IMR-90 (cell line): ENCODE data around the gene PRKCE. TPM values are rescaled to one million over a fixed set of nuclear protein-coding genes. Genes with fewer than 3 reads are reported as not detected.

ENCODE experiments used
- ATAC-seq: fragments of 200-7000 bp; cut with Tn5 transposase; 2 replicates; pipeline ENCODE4 v1.9.1; 2020; ENCODE audit warnings: low read depth, mild to moderate bottlenecking, moderate library complexity
- BruUV-seq: library from RNA; stranded (reverse); fragments of 400-500 nt; replicated peaks from 2 replicates; lab custom pipeline; 2021; lab: Mats Ljungman, UMichigan
- CTCF ChIA-PET: fragments of 300-600 bp; formaldehyde crosslinking; extraction: SDS; loops from one replicate; lab custom pipeline; 2021; ENCODE audit warnings: antibody characterized with exemption; lab: Yijun Ruan, JAX
- POLR2A ChIA-PET: fragments of 300-600 bp; sonication (Branson Sonifier 250); formaldehyde crosslinking; loops from one replicate; lab custom pipeline; 2022; ENCODE audit warnings: antibody characterized with exemption; ENCODE audit not compliant: unreplicated experiment; lab: Charles Lee
- DNase-seq: peaks from one replicate; pipeline ENCODE4 v3.0.0; 2013
- H2AFZ ChIP-seq: replicated peaks from 2 replicates; pipeline ENCODE3; 2013; ENCODE audit warnings: low read length, mild to moderate bottlenecking; ENCODE audit not compliant: poor library complexity
- H2AK5ac ChIP-seq: 2 replicates; pipeline ENCODE4 v1.6.1; 2013; ENCODE audit warnings: low read depth, low read length, inconsistent platforms
- H2AK9ac ChIP-seq: replicated peaks from 2 replicates; pipeline ENCODE3; 2013; ENCODE audit warnings: mild to moderate bottlenecking, low read depth, low read length, moderate library complexity; ENCODE audit not compliant: poor library complexity
- H2BK120ac ChIP-seq: 2 replicates; pipeline ENCODE4 v1.6.1; 2013; ENCODE audit warnings: low read depth, low read length, inconsistent platforms
- H2BK15ac ChIP-seq: 3 replicates; pipeline ENCODE4 v1.6.1; 2013; ENCODE audit warnings: low read depth, low read length, inconsistent platforms
- H2BK20ac ChIP-seq: 2 replicates; pipeline ENCODE4 v1.6.1; 2013; ENCODE audit warnings: low read depth, mild to moderate bottlenecking, inconsistent platforms, low read length, moderate library complexity
- H2BK5ac ChIP-seq: 2 replicates; pipeline ENCODE4 v1.6.1; 2013; ENCODE audit warnings: mild to moderate bottlenecking, low read depth, low read length, inconsistent platforms; ENCODE audit not compliant: poor library complexity, severe bottlenecking
- H3K14ac ChIP-seq: replicated peaks from 2 replicates; pipeline ENCODE4 v1.6.1; 2013; ENCODE audit warnings: low read depth, low read length, inconsistent platforms
- H3K18ac ChIP-seq: 2 replicates; pipeline ENCODE4 v1.6.1; 2013; ENCODE audit warnings: low read depth, low read length, control low read depth
- H3K23ac ChIP-seq: 2 replicates; pipeline ENCODE4 v1.6.1; 2013; ENCODE audit warnings: low read depth, low read length, inconsistent platforms
- H3K27ac ChIP-seq: 2 replicates; pipeline ENCODE4 v1.5.1; 2013; ENCODE audit warnings: mild to moderate bottlenecking, control low read depth, low read length; ENCODE audit not compliant: insufficient read depth
- H3K27me3 ChIP-seq: 2 replicates; pipeline ENCODE4 v1.6.1; 2013; ENCODE audit warnings: low read length; ENCODE audit not compliant: control insufficient read depth, insufficient read depth
- H3K36me3 ChIP-seq: 2 replicates; pipeline ENCODE4 v1.6.1; 2013; ENCODE audit warnings: low read length, mixed read lengths; ENCODE audit not compliant: control insufficient read depth, insufficient read depth
- H3K4ac ChIP-seq: 2 replicates; pipeline ENCODE4 v1.6.1; 2013; ENCODE audit warnings: low read depth, low read length, inconsistent platforms
- H3K4me1 ChIP-seq: 2 replicates; pipeline ENCODE4 v1.6.1; 2013; ENCODE audit warnings: low read length, mixed read lengths; ENCODE audit not compliant: control insufficient read depth, insufficient read depth
- H3K4me2 ChIP-seq: 2 replicates; pipeline ENCODE4 v1.6.1; 2013; ENCODE audit warnings: low read depth, mild to moderate bottlenecking, control low read depth, low read length, moderate library complexity
- H3K4me3 ChIP-seq: 2 replicates; pipeline ENCODE4 v1.5.1; 2013; ENCODE audit warnings: low read depth, mild to moderate bottlenecking, control low read depth, low read length, moderate library complexity; ENCODE audit not compliant: insufficient read depth
- H3K56ac ChIP-seq: 2 replicates; pipeline ENCODE4 v1.6.1; 2013; ENCODE audit warnings: low read length, inconsistent platforms; ENCODE audit not compliant: insufficient read depth; ENCODE audit errors: extremely low read depth
- H3K79me1 ChIP-seq, 2 experiments: 2 replicates each; pipeline ENCODE4 v1.6.1; 2013; ENCODE audit warnings: low read length in 2 of 2, inconsistent platforms in 1 of 2, low read depth in 1 of 2
- H3K9ac ChIP-seq: 2 replicates; pipeline ENCODE4 v1.6.1; 2013; ENCODE audit warnings: low read depth, low read length, control low read depth
- H3K9me1 ChIP-seq: 2 replicates; pipeline ENCODE4 v1.6.1; 2013; ENCODE audit warnings: low read length, inconsistent platforms; ENCODE audit not compliant: insufficient read depth
- H3K9me3 ChIP-seq: 2 replicates; pipeline ENCODE4 v1.6.1; 2013; ENCODE audit warnings: low read length; ENCODE audit not compliant: control insufficient read depth, insufficient read depth
- H4K20me1 ChIP-seq: 2 replicates; pipeline ENCODE4 v1.6.1; 2013; ENCODE audit warnings: low read length, inconsistent platforms; ENCODE audit not compliant: insufficient read depth
- H4K5ac ChIP-seq: 2 replicates; pipeline ENCODE4 v1.6.1; 2013; ENCODE audit warnings: mild to moderate bottlenecking, low read depth, low read length, control low read depth
- H4K8ac ChIP-seq, 2 experiments: 2 replicates each; pipeline ENCODE4 v1.6.1; 2013; ENCODE audit warnings: low read depth in 2 of 2, low read length in 2 of 2, control low read depth in 1 of 2, inconsistent platforms in 1 of 2
- H4K91ac ChIP-seq: 2 replicates; pipeline ENCODE4 v1.6.1; 2013; ENCODE audit warnings: low read depth, low read length, inconsistent platforms; ENCODE audit not compliant: insufficient read depth
- BHLHE40 ChIP-seq: fragments of 150-350 bp; IDR thresholded peaks from 2 replicates; pipeline ENCODE4 v1.6.1; 2016; ENCODE audit warnings: mild to moderate bottlenecking, low read depth, low read length
- SMC3 ChIP-seq: fragments of 150-350 bp; IDR thresholded peaks from 2 replicates; pipeline ENCODE4 v1.6.1; 2016; ENCODE audit warnings: low read depth, mild to moderate bottlenecking, antibody characterized with exemption, low read length, moderate library complexity
- WGBS, 2 experiments: methylation state at CpG; one replicate each; pipeline versions ENCODE4 v1.1.5 to v1.1.7; 2013; ENCODE audit warnings: missing lambda C conversion rate in 2 of 2; ENCODE audit not compliant: insufficient read length in 1 of 2; ENCODE audit errors: extremely low coverage in 2 of 2; 5-methylcytosine and 5-hydroxymethylcytosine counted together
- dilution Hi-C: fragments of 300-500 bp; cut with HindIII; formaldehyde crosslinking; loops from one replicate; pipeline ENCODE4 v1.14.3; 2018; ENCODE audit warnings: low sequenced_read_pairs; ENCODE audit not compliant: unreplicated experiment
- in situ Hi-C: fragments of 300-500 bp; cut with MboI; formaldehyde crosslinking; loops from 3 replicates; pipeline ENCODE4 v1.14.3; 2019; ENCODE audit warnings: low sequenced_read_pairs, inconsistent platforms, mixed read lengths
- intact Hi-C: fragments of 100-400 bp; cut with micrococcal nuclease; formaldehyde crosslinking; loops from 2 replicates; pipeline ENCODE4 v1.10.0; 2022
- polyA plus RNA-seq, 3 experiments: library from polyadenylated mRNA; depleted of rRNA; stranded (reverse); fragments of >200 nt; gene quantifications; 2 replicates each; pipeline ENCODE4 v1.2.3, GENCODE V29; 2012; ENCODE audit warnings: low replicate concordance in 1 of 3
- total RNA-seq: library from RNA; depleted of rRNA; stranded (reverse); fragments of >200 nt; gene quantifications from 2 replicates; pipeline ENCODE4 v1.2.3, GENCODE V29; 2012

PRKCE gene
- total and polyA plus RNA-seq, 2 of the 4 experiments (the other 2 are of a cell fraction), result 8.1 to 32.4 TPM

GRCh38 chr2:46171996-46172546, 520.6 kb downstream of the PRKCE start:
- peak overlapping the region; percentile 70 for H2BK5ac ChIP-seq
- H3K27ac ChIP-seq, result peak overlapping the region; percentile 66
- peak overlapping the region; percentile 88 for H2BK120ac ChIP-seq
- H2BK15ac ChIP-seq, result peak overlapping the region; percentile 83; the same call in 2 of the 3 replicates
- H3K4me3 ChIP-seq, result no peak overlapping the region
- H3K4me1 ChIP-seq, result peaks cover 18% of the 10 kb centered on the region
- in situ Hi-C loops (no loop called here), intact Hi-C loops (loop anchor here (2.0 kb wide), 1 partner anchor 125 kb away; the partner anchor contains the start of gene EPAS1), dilution Hi-C loops (no loop called here)
- ATAC-seq (no peak), DNase-seq (no peak)
- no peak overlapping the region; the same call in 1 of the 2 replicates for H3K4me2 ChIP-seq
- H2AK5ac ChIP-seq, result peak overlapping the region; percentile 93
- no peaks in the 10 kb centered on the region for H3K27me3 ChIP-seq
- ChIA-PET CTCF (interaction anchor here (1.4 to 1.6 kb wide), 2 partner anchors 108 to 123 kb away, joined by 4 to 6 read pairs; no protein-coding TSS in a partner anchor), POLR2A (no interaction called here)
- H3K36me3 ChIP-seq, result no peaks in the 10 kb centered on the region
- peak overlapping the region; percentile 93 for H2BK20ac ChIP-seq
- H4K5ac ChIP-seq, result peak overlapping the region; percentile 13
- H2AFZ ChIP-seq, result peak overlapping the region; percentile 88
- no peaks in the 10 kb centered on the region; the same call in 1 of the 2 replicates for H4K20me1 ChIP-seq
- peak overlapping the region; percentile 8 to 88; a peak in 3 of 4 replicates for H4K8ac ChIP-seq
- TF ChIP-seq BHLHE40, result peak; percentile 47
- no peak for TF ChIP-seq SMC3
- H3K9ac ChIP-seq, result no peak overlapping the region
- 41% methylated on average over 7 of the region's 14 CpGs; no CpG with 5 or more reads in 1 of the 2 experiments for WGBS, 2 experiments
- H3K79me1 ChIP-seq, result peaks cover 0 to 27% of the 10 kb centered on the region in 2 experiments; a peak in 1 of 4 replicates
- no peaks in the 10 kb centered on the region for H3K9me3 ChIP-seq
- H3K56ac ChIP-seq, result no peak overlapping the region; the same call in 1 of the 2 replicates
- no TSS peak for BruUV-seq
- H3K4ac ChIP-seq, result peak overlapping the region; percentile 93
- H3K14ac ChIP-seq, result peak overlapping the region; percentile 75
- peak overlapping the region; percentile 25 for H3K18ac ChIP-seq
- peaks cover 17% of the 10 kb centered on the region for H3K9me1 ChIP-seq
- peak overlapping the region; percentile 31; the same call in 1 of the 2 replicates for H3K23ac ChIP-seq
- peak overlapping the region; percentile 60 for H4K91ac ChIP-seq
- peak overlapping the region; percentile 88 for H2AK9ac ChIP-seq
